IMR-90 (cell line): ENCODE measurements around the gene LGALS4. TPM values are rescaled to one million over a fixed set of nuclear protein-coding genes. Genes with fewer than 3 reads are reported as not detected.
"Not testable (repeated sequence)": the region's sequence is repeated elsewhere in the genome, so short reads cannot be mapped to it uniquely, and the experiment has no call there.

Experiments
- ATAC-seq: fragments of 200-7000 bp; cut with Tn5 transposase; 2 replicates; pipeline ENCODE4 v1.9.1; 2020; ENCODE audit warnings: low read depth, mild to moderate bottlenecking, moderate library complexity
- BruUV-seq: library from RNA; stranded (reverse); fragments of 400-500 nt; replicated peaks from 2 replicates; lab custom pipeline; 2021; lab: Mats Ljungman, UMichigan
- CTCF ChIA-PET: fragments of 300-600 bp; formaldehyde crosslinking; extraction: SDS; loops from one replicate; lab custom pipeline; 2021; ENCODE audit warnings: antibody characterized with exemption; lab: Yijun Ruan, JAX
- POLR2A ChIA-PET: fragments of 300-600 bp; sonication (Branson Sonifier 250); formaldehyde crosslinking; loops from one replicate; lab custom pipeline; 2022; ENCODE audit warnings: antibody characterized with exemption; ENCODE audit not compliant: unreplicated experiment; lab: Charles Lee
- DNase-seq: peaks from one replicate; pipeline ENCODE4 v3.0.0; 2013
- H2AFZ ChIP-seq: replicated peaks from 2 replicates; pipeline ENCODE3; 2013; ENCODE audit warnings: low read length, mild to moderate bottlenecking; ENCODE audit not compliant: poor library complexity
- H2AK5ac ChIP-seq: 2 replicates; pipeline ENCODE4 v1.6.1; 2013; ENCODE audit warnings: low read depth, low read length, inconsistent platforms
- H2AK9ac ChIP-seq: replicated peaks from 2 replicates; pipeline ENCODE3; 2013; ENCODE audit warnings: mild to moderate bottlenecking, low read depth, low read length, moderate library complexity; ENCODE audit not compliant: poor library complexity
- H2BK120ac ChIP-seq: 2 replicates; pipeline ENCODE4 v1.6.1; 2013; ENCODE audit warnings: low read depth, low read length, inconsistent platforms
- H2BK15ac ChIP-seq: 3 replicates; pipeline ENCODE4 v1.6.1; 2013; ENCODE audit warnings: low read depth, low read length, inconsistent platforms
- H2BK20ac ChIP-seq: 2 replicates; pipeline ENCODE4 v1.6.1; 2013; ENCODE audit warnings: low read depth, mild to moderate bottlenecking, inconsistent platforms, low read length, moderate library complexity
- H2BK5ac ChIP-seq: 2 replicates; pipeline ENCODE4 v1.6.1; 2013; ENCODE audit warnings: mild to moderate bottlenecking, low read depth, low read length, inconsistent platforms; ENCODE audit not compliant: poor library complexity, severe bottlenecking
- H3K14ac ChIP-seq: replicated peaks from 2 replicates; pipeline ENCODE4 v1.6.1; 2013; ENCODE audit warnings: low read depth, low read length, inconsistent platforms
- H3K18ac ChIP-seq: 2 replicates; pipeline ENCODE4 v1.6.1; 2013; ENCODE audit warnings: low read depth, low read length, control low read depth
- H3K23ac ChIP-seq: 2 replicates; pipeline ENCODE4 v1.6.1; 2013; ENCODE audit warnings: low read depth, low read length, inconsistent platforms
- H3K27ac ChIP-seq: 2 replicates; pipeline ENCODE4 v1.5.1; 2013; ENCODE audit warnings: mild to moderate bottlenecking, control low read depth, low read length; ENCODE audit not compliant: insufficient read depth
- H3K27me3 ChIP-seq: 2 replicates; pipeline ENCODE4 v1.6.1; 2013; ENCODE audit warnings: low read length; ENCODE audit not compliant: control insufficient read depth, insufficient read depth
- H3K36me3 ChIP-seq: 2 replicates; pipeline ENCODE4 v1.6.1; 2013; ENCODE audit warnings: low read length, mixed read lengths; ENCODE audit not compliant: control insufficient read depth, insufficient read depth
- H3K4ac ChIP-seq: 2 replicates; pipeline ENCODE4 v1.6.1; 2013; ENCODE audit warnings: low read depth, low read length, inconsistent platforms
- H3K4me1 ChIP-seq: 2 replicates; pipeline ENCODE4 v1.6.1; 2013; ENCODE audit warnings: low read length, mixed read lengths; ENCODE audit not compliant: control insufficient read depth, insufficient read depth
- H3K4me2 ChIP-seq: 2 replicates; pipeline ENCODE4 v1.6.1; 2013; ENCODE audit warnings: low read depth, mild to moderate bottlenecking, control low read depth, low read length, moderate library complexity
- H3K4me3 ChIP-seq: 2 replicates; pipeline ENCODE4 v1.5.1; 2013; ENCODE audit warnings: low read depth, mild to moderate bottlenecking, control low read depth, low read length, moderate library complexity; ENCODE audit not compliant: insufficient read depth
- H3K56ac ChIP-seq: 2 replicates; pipeline ENCODE4 v1.6.1; 2013; ENCODE audit warnings: low read length, inconsistent platforms; ENCODE audit not compliant: insufficient read depth; ENCODE audit errors: extremely low read depth
- H3K79me1 ChIP-seq, 2 experiments: 2 replicates each; pipeline ENCODE4 v1.6.1; 2013; ENCODE audit warnings: low read length in 2 of 2, inconsistent platforms in 1 of 2, low read depth in 1 of 2
- H3K9ac ChIP-seq: 2 replicates; pipeline ENCODE4 v1.6.1; 2013; ENCODE audit warnings: low read depth, low read length, control low read depth
- H3K9me1 ChIP-seq: 2 replicates; pipeline ENCODE4 v1.6.1; 2013; ENCODE audit warnings: low read length, inconsistent platforms; ENCODE audit not compliant: insufficient read depth
- H3K9me3 ChIP-seq: 2 replicates; pipeline ENCODE4 v1.6.1; 2013; ENCODE audit warnings: low read length; ENCODE audit not compliant: control insufficient read depth, insufficient read depth
- H4K20me1 ChIP-seq: 2 replicates; pipeline ENCODE4 v1.6.1; 2013; ENCODE audit warnings: low read length, inconsistent platforms; ENCODE audit not compliant: insufficient read depth
- H4K5ac ChIP-seq: 2 replicates; pipeline ENCODE4 v1.6.1; 2013; ENCODE audit warnings: mild to moderate bottlenecking, low read depth, low read length, control low read depth
- H4K8ac ChIP-seq, 2 experiments: 2 replicates each; pipeline ENCODE4 v1.6.1; 2013; ENCODE audit warnings: low read depth in 2 of 2, low read length in 2 of 2, control low read depth in 1 of 2, inconsistent platforms in 1 of 2
- H4K91ac ChIP-seq: 2 replicates; pipeline ENCODE4 v1.6.1; 2013; ENCODE audit warnings: low read depth, low read length, inconsistent platforms; ENCODE audit not compliant: insufficient read depth
- CEBPB ChIP-seq: IDR thresholded peaks from 2 replicates; pipeline ENCODE4 v1.6.1; 2012; ENCODE audit warnings: low read depth, low read length, improper control_type of control experiment
- WGBS, 2 experiments: methylation state at CpG; one replicate each; pipeline versions ENCODE4 v1.1.5 to v1.1.7; 2013; ENCODE audit warnings: missing lambda C conversion rate in 2 of 2; ENCODE audit not compliant: insufficient read length in 1 of 2; ENCODE audit errors: extremely low coverage in 2 of 2; 5-methylcytosine and 5-hydroxymethylcytosine counted together
- dilution Hi-C: fragments of 300-500 bp; cut with HindIII; formaldehyde crosslinking; loops from one replicate; pipeline ENCODE4 v1.14.3; 2018; ENCODE audit warnings: low sequenced_read_pairs; ENCODE audit not compliant: unreplicated experiment
- in situ Hi-C: fragments of 300-500 bp; cut with MboI; formaldehyde crosslinking; loops from 3 replicates; pipeline ENCODE4 v1.14.3; 2019; ENCODE audit warnings: low sequenced_read_pairs, inconsistent platforms, mixed read lengths
- intact Hi-C: fragments of 100-400 bp; cut with micrococcal nuclease; formaldehyde crosslinking; loops from 2 replicates; pipeline ENCODE4 v1.10.0; 2022
- polyA plus RNA-seq, 3 experiments: library from polyadenylated mRNA; depleted of rRNA; stranded (reverse); fragments of >200 nt; gene quantifications; 2 replicates each; pipeline ENCODE4 v1.2.3, GENCODE V29; 2012; ENCODE audit warnings: low replicate concordance in 1 of 3
- total RNA-seq: library from RNA; depleted of rRNA; stranded (reverse); fragments of >200 nt; gene quantifications from 2 replicates; pipeline ENCODE4 v1.2.3, GENCODE V29; 2012

The LGALS4 gene
- total and polyA plus RNA-seq, 2 of the 4 experiments (the other 2 are of a cell fraction) = 0.29 TPM; not detected in 1

GRCh38 chr19:38786061-38786460 lies 26.7 kb downstream of the LGALS4 start:
- H2AK5ac ChIP-seq, BruUV-seq, H3K23ac ChIP-seq, ATAC-seq, H3K36me3 ChIP-seq, H2BK5ac ChIP-seq, H2BK120ac ChIP-seq, H4K5ac ChIP-seq, CTCF ChIA-PET, H2AFZ ChIP-seq, dilution Hi-C loops, H3K4me2 ChIP-seq, H3K56ac ChIP-seq, in situ Hi-C loops, H3K4me1 ChIP-seq, H3K4me3 ChIP-seq, H3K9me1 ChIP-seq, H3K18ac ChIP-seq, H3K27ac ChIP-seq, H2BK15ac ChIP-seq, intact Hi-C loops, H3K79me1 ChIP-seq, H3K9me3 ChIP-seq, H4K91ac ChIP-seq, H4K8ac ChIP-seq, H4K20me1 ChIP-seq, H2AK9ac ChIP-seq, H3K27me3 ChIP-seq, H3K14ac ChIP-seq, DNase-seq, H3K9ac ChIP-seq, H2BK20ac ChIP-seq, H3K4ac ChIP-seq: not testable (repeated sequence)
- POLR2A ChIA-PET = interaction anchor here (0.6 kb wide), 2 partner anchors 17 to 126 kb away, joined by 5 to 8 read pairs; no protein-coding TSS in a partner anchor
- WGBS, 2 experiments = no CpG with 5 or more reads among the region's 3 CpGs
- 0 out of 2 replicates have a peak, but pooled peaks have one; percentile 36 for TF ChIP-seq CEBPB
